GM12872 (cell line): ENCODE data around the gene RPLP2.

ENCODE experiments used
- CTCF ChIP-seq: IDR thresholded peaks from 3 replicates; pipeline ENCODE4 v1.5.1; 2011; ENCODE audit warnings: low read depth, mild to moderate bottlenecking, low read length, moderate library complexity; ENCODE audit not compliant: insufficient read depth

Gene RPLP2

GRCh38 chr11:859394-860131 lies 49.8 kb downstream of the RPLP2 start:
- no peak for TF ChIP-seq CTCF

- no peak for TF ChIP-seq CTCF
These were observed 50.7 kb downstream of the RPLP2 start for GRCh38 chr11:860234-861104.

- no peak for TF ChIP-seq CTCF
These were observed 51.3 kb downstream of the RPLP2 start for GRCh38 chr11:861105-861479.

GRCh38 chr11:862081-862661 lies 52.4 kb downstream of the RPLP2 start:
- no peak for TF ChIP-seq CTCF
